CD4-positive, alpha-beta T cell treated with Interferon alpha-2 for 1 hour (primary cell): Measurements from ENCODE around the gene STX4.

Experiments used
- DNase-seq, 2 donors: peaks; one replicate each; pipeline ENCODE4 v3.0.0-alpha.2; 2020 to 2022

Gene STX4

DNA sequence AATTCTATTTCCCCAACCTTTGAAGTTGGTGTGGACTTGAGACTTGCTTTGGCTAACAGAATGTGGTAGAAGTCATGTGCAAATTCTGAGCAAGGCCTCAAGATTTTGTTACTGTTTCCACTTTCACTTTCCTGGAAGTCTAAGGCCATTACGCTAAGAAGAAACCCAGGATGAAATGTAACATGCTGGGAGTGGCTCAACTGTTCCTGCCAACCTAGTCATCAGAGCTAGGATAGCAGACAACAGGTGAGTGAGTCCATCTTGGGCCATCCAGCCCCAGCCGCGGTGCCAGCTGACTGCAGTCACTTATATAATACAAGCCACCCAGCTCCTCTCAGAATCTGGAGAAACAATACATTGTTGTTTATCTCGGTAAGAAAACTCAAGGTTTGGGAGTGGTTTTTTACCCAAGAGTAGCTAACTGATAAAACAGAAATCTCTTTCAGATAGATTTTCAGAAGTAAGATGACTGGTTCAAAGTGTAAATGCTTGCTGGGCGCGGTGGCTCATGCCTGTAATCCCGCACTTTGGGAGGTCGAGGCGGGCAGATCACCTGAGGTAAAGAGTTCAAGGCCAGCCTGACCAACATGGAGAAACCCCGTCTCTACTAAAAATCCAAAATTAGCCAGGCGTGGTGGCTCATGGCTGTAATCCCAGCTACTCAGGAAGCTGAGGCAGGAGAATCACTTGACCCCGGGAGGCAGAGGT lies 10.7 kb upstream of the STX4 start:
- DNase-seq, result no peak

DNA sequence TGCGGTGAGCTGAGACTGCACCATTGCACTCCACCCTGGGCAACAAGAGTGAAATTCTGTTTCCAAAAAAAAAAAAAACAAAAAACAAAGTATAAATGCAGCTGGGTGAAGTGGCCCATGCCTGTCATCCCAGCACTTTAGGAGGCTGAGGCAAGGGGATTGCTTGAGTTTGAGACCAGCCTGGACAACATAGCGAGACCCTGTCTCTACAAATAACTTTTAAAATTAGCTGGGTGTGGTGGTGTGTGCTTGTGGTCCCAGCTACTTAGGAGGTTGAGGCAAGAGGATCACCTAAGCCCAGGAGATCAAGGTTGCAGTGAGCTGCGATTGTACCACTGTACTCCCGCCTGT lies 10.1 kb upstream of the STX4 start:
- DNase-seq, result no peak

DNA sequence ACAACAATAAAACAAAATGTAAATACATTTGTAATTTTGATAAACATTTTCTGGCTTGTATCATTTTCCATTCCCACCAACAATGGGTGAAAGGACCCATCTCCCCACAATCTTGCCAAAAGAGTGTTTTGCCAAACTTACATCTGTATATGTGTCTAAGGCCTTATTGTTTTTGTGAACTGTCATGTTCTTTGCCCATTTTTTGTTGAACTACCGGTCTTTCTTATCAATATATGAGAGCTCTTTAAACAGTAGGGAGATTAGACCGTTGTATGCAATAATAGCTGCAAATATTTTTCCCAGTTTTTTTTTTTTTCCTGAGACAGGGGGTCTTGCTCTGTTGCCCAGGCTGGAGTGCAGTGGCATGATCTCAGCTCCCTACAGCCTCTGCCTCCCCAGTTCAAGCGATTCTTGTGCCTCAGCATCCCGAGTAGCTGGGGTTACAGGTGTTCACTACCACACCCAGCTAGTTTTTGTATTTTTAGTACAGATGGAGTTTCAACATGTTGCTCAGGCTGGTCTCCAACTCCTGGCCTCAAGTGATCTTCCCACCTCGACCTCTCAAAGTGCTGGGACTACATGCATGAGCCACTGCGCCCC lies 9.6 kb upstream of the STX4 start:
- no peak for DNase-seq

DNA sequence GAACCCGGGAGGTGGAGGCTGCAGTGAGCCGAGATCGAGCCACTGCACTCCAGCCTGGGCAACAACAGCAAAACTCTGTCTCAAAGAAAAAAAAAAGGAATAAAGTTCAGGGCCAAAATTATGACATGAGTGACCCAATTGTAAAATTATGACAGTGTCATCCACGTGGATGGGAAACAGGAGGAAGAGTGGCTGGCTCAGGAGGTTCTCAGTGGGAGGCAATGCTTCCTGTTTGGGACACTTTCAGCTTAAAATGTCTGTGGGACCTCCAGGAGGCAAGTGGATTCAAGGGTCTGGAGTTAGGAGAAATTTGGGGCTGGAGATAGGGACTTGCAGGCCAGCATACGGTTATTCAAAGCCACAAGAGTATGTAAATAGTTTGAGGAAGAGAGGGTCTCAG lies 8.0 kb upstream of the STX4 start:
- DNase-seq, result no peak

DNA sequence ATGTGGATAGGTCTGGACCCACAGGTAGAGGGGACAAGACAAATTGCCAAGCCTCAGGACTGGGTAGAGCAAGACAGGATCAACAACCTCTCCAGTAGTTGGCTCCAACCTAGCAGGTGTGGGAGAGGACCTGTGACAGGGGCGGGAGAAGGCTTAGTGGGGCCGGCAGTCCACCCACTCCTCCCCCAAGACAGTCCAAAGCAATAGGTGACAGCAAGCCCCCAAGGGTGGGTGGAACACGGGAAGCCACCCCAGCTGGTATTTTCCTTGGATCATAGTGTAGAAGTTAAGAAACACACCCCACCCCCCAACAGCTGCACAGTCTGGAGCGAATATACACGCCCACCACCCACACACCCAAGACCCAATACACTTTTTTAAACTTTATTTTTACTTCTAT lies 4.1 kb upstream of the STX4 start:
- DNase-seq, result no peak

DNA sequence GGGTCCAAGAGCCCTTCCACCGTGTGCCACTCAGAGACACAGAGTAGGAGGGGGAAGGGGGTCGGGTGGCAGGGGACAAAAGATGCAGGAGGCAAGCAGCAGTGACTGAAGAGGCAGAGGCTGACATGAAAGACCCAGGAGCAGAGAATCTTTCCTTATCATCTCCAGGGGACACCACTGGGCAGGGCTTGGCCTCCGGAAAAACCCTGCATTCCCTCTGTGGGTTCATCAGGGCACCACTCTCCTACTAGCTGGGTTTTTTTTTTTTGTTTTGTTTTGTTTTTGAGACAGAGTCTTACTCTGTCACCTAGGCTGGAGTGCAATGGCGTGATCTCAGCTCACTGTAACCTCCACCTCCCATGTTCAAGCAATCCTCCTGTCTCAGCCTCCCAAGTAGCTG lies 2.1 kb upstream of the STX4 start:
- no peak for DNase-seq

DNA sequence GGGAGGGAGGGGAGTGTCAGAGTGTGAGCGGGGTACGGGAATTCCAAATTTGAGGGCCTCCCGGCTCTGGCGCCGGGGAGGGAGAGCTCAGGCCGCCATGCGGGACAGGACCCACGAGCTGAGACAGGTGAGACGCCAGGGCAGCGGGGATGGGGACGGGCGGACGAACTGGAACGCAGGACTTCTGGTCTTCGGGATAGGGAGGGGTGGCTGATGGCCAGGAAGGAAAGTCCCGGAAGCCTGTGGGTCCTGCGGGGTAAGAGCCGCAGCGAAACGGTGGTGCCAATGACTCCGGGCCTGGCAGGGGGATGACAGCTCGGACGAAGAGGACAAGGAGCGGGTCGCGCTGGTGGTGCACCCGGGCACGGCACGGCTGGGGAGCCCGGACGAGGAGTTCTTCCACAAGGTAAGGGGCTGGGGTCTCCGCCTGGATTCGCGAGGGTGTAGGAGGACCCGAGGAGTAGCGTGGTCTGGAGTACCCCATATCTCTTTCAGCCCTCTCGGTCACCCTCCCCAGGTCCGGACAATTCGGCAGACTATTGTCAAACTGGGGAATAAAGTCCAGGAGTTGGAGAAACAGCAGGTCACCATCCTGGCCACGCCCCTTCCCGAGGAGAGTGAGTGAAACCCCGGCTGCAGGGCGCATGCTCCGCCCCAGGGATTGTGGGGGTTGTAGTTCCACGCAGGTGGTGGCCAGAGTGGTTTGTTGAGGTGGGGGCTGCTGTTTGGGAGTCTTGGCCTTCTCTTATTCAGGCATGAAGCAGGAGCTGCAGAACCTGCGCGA lies 543 bp downstream of the STX4 start:
- DNase-seq, result peak; percentile 87

DNA sequence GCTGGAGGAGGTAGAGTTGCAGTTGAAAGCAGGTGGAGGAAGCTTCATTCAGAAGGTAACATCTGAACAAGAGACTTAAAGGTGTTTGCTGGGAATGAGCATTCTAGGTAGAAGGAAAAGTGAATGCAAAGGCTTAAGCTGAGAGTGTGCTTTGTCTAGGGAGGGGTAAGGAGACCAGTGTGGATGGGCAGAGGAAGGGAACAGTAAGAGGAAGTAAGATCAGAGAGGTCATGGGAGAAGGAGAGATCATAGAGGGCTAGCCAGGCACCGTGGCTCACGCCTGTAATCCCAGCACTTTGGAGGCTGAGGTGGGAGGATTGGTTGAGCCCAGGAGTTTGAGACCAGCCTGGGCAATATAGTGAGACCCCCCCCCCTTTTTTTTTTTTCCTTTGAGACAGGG lies 3.3 kb downstream of the STX4 start:
- DNase-seq, result no peak

DNA sequence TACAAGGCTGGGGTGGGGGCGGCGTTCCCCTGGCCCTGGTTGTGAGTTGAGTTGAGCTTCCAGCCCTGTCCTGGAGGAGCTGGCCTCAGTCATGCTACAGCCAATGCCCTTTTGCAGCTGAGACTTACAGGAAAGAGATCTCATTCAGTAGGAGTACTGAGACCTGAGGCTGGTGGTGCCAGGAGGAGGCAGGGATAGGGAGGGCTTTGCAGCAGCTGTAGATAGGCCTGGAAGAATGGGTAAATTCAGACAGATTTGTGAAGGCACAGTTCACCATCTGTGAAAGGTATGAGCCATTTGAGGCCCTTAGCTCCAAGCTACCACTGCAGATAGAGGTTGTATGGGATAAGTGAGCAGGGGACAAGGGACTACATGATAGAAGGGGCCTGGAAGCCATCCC lies 5.6 kb downstream of the STX4 start:
- no peak for DNase-seq

DNA sequence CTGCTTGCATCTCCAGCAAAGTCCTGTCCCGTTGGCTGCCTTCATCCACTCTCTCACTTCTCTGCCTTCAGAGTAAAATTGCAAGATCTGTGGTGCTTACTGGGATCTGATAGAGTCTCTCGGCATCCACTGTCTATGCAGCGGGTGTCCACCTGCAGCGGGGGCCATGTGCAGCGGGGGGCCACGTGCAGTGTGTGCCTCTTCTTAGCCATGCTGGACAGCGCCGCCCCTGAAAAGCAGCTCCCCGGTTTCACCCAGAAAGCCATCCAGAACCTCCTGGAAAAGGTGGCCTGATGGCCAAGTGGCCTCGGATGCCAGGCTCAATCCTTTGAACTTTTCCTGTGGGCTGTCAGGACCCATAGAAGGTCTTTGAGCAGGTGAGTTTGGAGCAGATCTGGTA lies 9.5 kb downstream of the STX4 start:
- DNase-seq, result no peak

DNA sequence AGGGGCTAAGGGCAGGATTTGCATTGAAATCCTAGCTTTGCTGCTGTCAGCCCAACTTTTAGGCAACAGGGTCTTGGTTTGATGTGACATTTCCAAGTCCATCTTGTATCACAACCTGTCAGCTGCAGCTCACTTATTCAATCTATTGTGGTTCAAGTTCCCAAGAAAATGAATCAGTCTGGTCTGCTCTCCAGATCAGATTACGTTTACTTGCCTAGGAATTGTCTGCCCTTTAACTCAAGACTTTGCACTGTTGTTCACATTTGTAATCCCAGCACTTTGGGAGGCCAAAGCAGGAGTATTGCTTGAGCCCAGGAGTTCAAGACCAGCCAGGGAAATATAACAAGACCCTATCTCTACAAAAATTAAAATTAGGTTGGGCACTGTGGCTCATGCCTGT lies 10.0 kb downstream of the STX4 start:
- no peak for DNase-seq

DNA sequence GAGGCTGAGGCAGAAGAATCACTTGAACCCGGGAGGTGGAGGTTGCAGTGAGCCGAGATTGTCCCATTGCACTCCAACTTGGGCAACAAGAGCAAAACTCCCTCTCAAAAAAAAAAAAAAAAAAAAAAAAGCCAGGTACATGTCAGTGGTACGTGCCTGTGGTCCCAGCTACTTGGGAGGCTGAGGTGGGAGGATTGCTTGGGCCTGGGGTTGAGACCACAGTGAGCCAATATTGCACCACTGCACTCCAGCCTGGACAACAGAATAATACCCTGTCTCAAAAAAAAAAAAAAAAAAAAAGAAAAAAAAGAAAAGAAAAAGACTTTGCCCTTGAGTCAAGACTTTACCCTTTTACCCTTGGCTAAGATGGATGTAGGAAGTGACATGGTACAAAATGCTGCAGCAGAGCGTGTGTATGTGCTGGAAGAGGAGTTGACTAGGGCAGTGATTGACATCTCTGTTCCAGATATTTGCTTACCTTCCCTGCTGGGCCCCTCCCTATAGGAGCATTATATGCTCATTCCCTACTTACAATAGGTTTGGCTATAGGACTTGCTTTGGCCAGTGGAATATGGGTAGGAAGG lies 10.6 kb downstream of the STX4 start:
- DNase-seq, result no peak

DNA sequence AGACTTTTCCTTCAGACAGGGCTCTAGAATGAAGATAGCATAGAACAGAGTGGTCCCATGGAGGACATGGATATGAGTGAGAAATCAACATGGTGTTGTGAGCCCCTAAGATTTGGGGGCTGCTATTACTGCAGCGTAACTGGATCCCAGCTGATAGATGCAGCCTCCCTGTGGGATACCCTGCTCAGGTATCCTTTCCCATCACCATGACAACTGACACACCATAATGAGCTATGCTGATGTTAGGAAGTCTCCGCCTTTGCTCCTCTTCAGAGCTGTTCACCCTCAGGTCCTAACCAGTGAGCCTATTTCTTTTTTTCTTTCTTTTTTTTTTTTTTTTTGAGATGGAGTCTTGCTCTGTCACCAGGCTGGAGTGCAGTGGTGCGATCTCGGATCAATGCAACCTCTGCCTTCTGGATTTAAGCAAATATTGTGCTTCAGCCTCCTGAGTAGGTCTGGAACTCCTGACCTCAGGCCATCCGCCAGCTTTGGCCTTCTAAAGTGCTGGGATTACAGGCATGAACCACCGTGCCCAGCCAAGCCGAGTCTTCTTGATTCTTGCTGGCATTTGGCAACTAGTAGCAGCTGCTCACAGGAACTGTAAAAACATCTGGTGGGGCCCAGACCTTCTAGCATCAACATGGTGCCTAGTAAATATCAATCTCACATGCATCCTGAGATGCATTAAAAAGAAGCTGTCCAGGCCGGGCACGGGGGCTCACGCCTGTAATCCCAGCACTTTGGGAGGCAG lies 17.1 kb downstream of the STX4 start:
- no peak for DNase-seq

DNA sequence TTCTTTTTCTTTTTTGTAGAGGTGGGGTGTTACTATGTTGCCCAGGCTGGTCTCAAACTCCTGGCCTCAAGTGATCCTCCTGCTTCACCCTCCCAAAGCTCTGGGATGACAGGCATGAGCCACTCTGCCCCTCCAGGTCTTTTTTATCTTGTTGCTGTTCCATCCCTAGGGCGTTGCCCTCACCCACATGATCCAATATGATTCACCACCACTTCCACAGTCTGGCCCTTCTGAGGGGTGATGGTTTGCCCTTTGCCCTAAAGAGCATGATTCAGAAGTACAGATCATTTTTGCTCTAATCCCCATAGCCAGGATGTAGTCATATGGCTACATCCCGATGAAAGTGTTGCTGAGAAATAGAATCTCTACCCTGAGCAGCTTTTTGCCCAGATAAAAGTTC lies 18.8 kb downstream of the STX4 start:
- no peak for DNase-seq

DNA sequence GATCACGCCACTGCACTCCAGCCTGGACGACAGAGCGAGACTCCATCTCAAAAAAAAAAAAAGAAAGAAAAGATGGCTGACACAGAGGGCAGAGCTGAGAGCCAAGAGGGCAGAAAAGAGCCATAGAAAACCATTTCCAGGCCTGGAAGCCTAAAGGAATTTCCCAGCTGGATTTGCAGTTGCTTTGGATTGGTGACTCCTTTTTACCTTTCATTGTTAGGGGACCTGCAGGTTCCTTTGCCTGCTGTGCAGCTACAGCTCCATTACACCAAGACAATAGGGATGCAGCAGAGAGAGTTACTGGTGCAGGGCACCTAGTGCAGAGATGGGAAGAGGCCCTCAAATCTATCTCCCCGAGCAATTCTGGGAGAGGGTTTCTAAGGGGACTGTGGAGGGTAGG lies 22.3 kb downstream of the STX4 start:
- no peak for DNase-seq

DNA sequence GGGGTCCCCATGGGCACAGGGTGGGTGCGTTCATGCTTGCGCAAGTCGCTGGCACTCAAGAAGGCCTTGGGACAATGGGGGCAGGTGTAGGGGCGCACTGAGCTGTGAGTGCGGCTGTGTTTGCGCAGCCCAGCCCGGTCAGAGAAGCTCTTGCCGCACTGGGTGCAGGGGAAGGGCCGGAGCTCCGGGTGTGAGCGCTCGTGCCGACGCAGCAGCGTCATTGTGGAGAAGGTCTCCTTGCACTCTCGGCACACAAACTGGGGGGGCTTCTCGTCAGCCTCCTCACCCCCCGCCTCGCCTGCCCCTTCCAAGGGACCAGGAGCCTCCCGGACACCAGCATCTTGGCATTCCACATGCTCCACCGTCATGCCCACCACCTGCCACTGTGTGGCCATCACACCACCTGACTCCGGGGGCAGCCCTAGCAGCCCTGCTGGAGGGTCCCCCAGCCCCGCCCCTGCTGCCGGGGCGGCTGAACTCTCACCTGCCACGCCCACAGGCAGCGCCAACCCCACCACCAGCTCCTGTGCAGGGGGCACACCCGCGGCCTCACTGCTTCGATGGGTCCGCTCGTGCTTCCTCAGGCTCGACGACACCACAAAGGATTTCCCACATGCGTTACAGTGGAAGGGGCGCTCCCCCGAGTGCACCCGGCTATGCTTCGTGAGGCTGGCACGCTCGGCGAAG lies 27.9 kb downstream of the STX4 start:
- no peak for DNase-seq

DNA sequence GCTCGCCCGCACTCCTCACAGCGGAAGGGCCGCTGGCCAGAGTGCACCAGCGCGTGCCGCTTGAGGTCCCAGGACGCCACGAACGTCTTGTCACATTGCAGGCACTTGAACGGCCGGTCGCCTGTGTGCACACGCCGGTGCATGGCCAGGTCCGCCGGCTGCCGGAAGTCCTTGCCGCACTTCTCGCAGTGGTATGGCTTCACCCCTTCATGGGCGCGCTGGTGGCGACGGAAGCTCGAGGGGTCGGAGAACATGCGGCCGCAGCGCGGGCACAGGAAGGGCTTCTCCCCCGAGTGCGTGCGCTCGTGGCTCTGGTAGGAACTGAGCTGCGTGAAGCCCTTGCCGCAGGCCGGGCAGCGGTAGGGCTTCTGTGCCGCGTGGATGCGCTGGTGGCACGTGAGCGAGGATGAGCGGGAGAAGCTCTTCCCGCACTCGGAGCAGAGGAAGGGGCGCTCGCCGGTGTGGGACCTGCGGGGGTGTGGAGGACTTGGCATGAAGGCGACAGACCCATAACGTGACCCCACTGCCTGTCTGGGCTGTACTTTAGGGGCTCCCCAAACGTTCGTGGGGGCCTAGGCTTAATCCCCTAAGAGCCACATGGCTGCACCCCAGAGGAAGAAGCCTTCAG lies 28.6 kb downstream of the STX4 start:
- no peak for DNase-seq

DNA sequence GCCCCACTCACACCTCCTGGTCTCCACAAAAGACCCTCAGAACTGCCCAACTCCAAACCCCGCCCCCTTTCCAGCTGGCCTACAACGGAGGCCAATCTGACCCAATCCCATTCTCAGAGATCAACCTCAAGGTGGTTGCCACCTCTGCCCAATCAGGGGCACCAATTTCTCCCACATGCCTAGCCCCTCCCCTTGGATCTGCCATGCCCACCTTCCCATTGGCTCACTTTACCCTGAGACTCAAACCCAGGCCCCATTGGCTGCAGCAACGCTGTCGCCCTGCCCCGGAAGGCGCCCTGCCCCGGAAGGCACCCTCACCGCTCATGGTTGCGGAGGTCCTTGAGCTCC lies 30.1 kb downstream of the STX4 start:
- peak in 1 of 2 donors; percentile 4 for DNase-seq

DNA sequence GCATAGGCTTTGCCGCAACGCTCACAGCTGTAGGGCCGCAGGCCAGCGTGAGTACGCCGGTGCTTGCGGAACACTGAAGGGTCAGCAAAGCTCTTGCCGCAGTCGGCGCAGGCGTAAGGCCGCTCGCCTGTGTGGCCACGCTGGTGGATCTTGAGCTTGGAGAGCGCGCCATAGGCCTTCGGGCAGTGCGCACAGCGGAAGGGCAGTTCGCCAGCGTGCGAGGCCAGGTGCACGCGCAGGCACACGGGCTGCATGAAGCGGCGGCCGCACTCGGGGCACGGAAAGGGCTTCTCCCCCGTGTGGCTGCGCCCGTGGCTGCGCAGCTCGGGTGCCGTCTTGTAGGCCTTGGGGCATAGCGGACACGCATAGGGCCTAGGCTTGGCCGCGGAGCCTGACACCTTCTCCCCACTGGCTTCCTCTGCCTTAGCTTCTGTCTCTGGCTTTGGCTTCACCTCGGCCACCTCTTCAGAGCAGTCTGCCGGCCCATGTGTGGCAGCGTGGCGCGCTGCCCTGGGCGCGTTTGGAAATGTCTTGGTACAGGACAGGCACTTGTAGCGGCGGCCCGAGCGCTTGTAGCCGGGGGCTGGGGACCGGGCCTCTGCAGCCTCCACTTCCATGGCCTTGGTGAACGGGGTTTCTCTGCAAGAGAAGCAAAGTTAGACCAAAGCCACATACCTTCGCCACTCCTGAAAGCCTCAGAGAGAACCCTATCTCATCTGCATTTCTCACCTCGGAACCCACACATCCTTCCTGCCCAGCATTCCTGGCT lies 30.7 kb downstream of the STX4 start:
- DNase-seq, result peak in 1 of 2 donors; percentile 34

DNA sequence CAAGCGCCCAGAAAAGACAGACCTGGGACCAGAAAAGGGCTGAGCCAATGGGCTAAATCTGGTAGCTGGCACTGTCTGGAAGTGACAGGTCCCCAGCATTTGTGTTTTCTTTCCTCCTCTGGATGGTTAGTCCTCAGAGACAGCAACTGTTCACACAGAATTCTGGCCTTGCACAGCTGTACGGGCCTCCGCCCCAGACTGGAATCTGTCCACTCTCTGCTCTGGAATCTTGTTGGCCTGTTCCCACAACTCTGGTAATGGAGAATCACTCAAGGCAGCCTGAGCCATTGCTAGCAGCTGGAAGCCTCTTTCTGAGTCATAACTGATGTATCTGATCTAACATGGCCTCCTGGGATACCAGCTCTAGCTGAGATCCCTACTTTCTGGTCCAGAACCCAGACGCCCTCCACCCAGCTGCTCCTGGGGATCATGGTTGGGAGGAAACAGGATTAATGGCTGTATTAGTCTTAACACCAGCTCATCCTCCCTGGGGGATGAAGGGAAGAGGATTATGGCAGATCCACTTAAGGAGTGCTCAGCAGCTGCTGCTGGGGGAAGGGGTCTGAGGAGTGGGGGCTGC lies 31.6 kb downstream of the STX4 start:
- DNase-seq, result no peak

DNA sequence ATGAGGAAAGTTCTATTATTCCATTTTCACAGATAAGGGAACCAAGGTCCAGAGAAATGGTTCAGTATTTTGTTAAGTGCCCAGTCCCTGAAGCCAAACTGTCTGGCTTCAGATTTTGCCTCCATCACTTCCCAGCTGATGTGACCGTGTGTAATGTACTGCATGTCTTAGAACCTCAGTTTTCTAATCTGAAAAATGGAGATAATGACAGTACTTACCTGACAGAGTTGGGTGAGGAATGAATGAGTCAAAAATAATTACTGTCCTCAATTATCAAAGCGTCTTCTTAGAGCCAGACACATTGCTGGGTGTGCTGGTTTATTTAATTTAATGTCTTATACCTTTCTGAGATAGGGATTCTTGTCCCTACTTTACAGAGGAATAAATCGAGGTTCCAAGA lies 34.0 kb downstream of the STX4 start:
- DNase-seq, result no peak
